Stomach (tissue), 4 donors: ENCODE measurements around the gene CYP4A11.
"Not testable (repeated sequence)": the region's sequence is repeated elsewhere in the genome, so short reads cannot be mapped to it uniquely, and the experiment has no call there.

Experiments used
- POLR2A ChIP-seq, 4 donors: fragments of 450-650 bp; IDR thresholded peaks; one replicate each; pipeline ENCODE4 v1.6.1; 2016; ENCODE audit warnings: antibody characterized with exemption in 4 of 4, control low read depth in 2 of 4, mild to moderate bottlenecking in 1 of 4, moderate library complexity in 1 of 4
- POLR2AphosphoS5 ChIP-seq, 3 donors: sonication (generic); formaldehyde crosslinking; IDR thresholded peaks; one replicate each; pipeline ENCODE4 v1.6.1; 2016; ENCODE audit warnings: antibody characterized with exemption in 3 of 3

- not testable (repeated sequence) for TF ChIP-seq POLR2AphosphoS5, POLR2A (IDR thresholded peaks at IDR 0.05)
Measured at GRCh38 chr1:46962272-46962671, 21.0 kb upstream of the CYP4A11 start.
